Esophagus squamous epithelium (tissue), 4 donors: ENCODE measurements around the gene SEMA6B.

Experiments
- POLR2A ChIP-seq, 4 donors: fragments of 450-650 bp; IDR thresholded peaks; one replicate each; pipeline ENCODE4 v1.6.1; 2017; ENCODE audit warnings: antibody characterized with exemption in 4 of 4, mild to moderate bottlenecking in 4 of 4, moderate library complexity in 3 of 4
- TF ChIP-seq, protein P1 (sequence below), 6 experiments: fragments of 450-650 bp in 4 of 6; fragments of 200-600 bp in 2 of 6; sonication (generic) in 2 of 6; IDR thresholded peaks; one replicate each; pipeline ENCODE4 v1.5.1; 2016 to 2019; ENCODE audit warnings: antibody characterized with exemption in 6 of 6, mild to moderate bottlenecking in 4 of 6, moderate library complexity in 4 of 6

DNA sequence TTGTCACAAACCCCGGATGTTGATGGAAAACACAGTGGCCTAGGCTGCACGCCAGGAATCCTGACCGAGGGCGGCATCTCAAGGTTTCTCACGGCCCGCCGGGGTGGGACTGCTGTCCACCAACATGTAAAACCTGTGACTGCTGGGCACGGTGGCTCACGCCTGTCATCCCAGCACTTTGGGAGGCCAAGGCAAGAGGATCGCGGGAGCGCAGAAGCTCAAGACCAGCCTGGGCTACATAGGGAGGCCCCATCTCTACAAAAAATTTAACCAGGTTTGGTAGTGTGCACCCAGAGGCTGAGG lies 52.4 kb downstream of the SEMA6B start:
- TF ChIP-seq POLR2A (IDR thresholded peaks at IDR 0.05) = no peak
- TF ChIP-seq, protein P1, sequence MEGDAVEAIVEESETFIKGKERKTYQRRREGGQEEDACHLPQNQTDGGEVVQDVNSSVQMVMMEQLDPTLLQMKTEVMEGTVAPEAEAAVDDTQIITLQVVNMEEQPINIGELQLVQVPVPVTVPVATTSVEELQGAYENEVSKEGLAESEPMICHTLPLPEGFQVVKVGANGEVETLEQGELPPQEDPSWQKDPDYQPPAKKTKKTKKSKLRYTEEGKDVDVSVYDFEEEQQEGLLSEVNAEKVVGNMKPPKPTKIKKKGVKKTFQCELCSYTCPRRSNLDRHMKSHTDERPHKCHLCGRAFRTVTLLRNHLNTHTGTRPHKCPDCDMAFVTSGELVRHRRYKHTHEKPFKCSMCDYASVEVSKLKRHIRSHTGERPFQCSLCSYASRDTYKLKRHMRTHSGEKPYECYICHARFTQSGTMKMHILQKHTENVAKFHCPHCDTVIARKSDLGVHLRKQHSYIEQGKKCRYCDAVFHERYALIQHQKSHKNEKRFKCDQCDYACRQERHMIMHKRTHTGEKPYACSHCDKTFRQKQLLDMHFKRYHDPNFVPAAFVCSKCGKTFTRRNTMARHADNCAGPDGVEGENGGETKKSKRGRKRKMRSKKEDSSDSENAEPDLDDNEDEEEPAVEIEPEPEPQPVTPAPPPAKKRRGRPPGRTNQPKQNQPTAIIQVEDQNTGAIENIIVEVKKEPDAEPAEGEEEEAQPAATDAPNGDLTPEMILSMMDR (IDR thresholded peaks at IDR 0.05) = no peak
